GM19043 (cell line): ENCODE results near the gene IGF2.

Source experiments
- ATAC-seq: cut with Tn5 transposase; IDR thresholded peaks from one replicate; pipeline ENCODE4 v1.9.1; 2021; ENCODE audit warnings: low read depth; ENCODE audit not compliant: unreplicated experiment

The IGF2 gene

GRCh38 chr11:2094354-2095197 is 44.6 kb downstream of the IGF2 start:
- ATAC-seq, result no peak

GRCh38 chr11:2093575-2094353 is 45.4 kb downstream of the IGF2 start:
- no peak for ATAC-seq

GRCh38 chr11:2092956-2093412 is 46.2 kb downstream of the IGF2 start:
- ATAC-seq, result no peak

- no peak for ATAC-seq
These were observed 46.7 kb downstream of the IGF2 start for GRCh38 chr11:2092464-2092910.

GRCh38 chr11:2091786-2092463 is 47.3 kb downstream of the IGF2 start:
- no peak for ATAC-seq

- ATAC-seq, result no peak
These were observed 48.0 kb downstream of the IGF2 start for GRCh38 chr11:2091112-2091746.

- no peak for ATAC-seq
These were observed 48.7 kb downstream of the IGF2 start for GRCh38 chr11:2090172-2091111.

- ATAC-seq, result no peak
These were observed 49.5 kb downstream of the IGF2 start for GRCh38 chr11:2089536-2090165.

- no peak for ATAC-seq
These were observed 50.2 kb downstream of the IGF2 start for GRCh38 chr11:2088746-2089535.

- no peak for ATAC-seq
These were observed 50.9 kb downstream of the IGF2 start for GRCh38 chr11:2088284-2088683.

- ATAC-seq, result no peak
These were observed 52.7 kb downstream of the IGF2 start for GRCh38 chr11:2086239-2087040.

GRCh38 chr11:2085251-2086066 is 53.7 kb downstream of the IGF2 start:
- ATAC-seq, result no peak

- no peak for ATAC-seq
These were observed 54.5 kb downstream of the IGF2 start for GRCh38 chr11:2084721-2085120.
